ENCODE data around the gene IL12RB1. TPM values are rescaled to one million over a fixed set of nuclear protein-coding genes. Genes with fewer than 3 reads are reported as not detected.

The IL12RB1 gene
- total and polyA plus RNA-seq, 2 of the 13 experiments (the other 11 are each of a cell fraction or from before 2014, with no cell fraction given): 0.03 to 0.04 TPM

GRCh38 chr19:18128805-18129204 lies 42.1 kb upstream of the IL12RB1 start:
- Histone ChIP-seq H4K20me1 (ENCODE audit: insufficient read depth, low read length) (no peaks in the 10 kb centered on the region), H3K9me3 (ENCODE audit: low read length) (no peaks in the 10 kb centered on the region), H3K36me3 (replicated peaks in 1 of 2; ENCODE audit: control insufficient read depth in 1 of 2, insufficient read depth in 2 of 2, low read length in 2 of 2) (peaks cover 15 to 48% of the 10 kb centered on the region in 2 experiments; a peak in 4 of 5 replicates), H3K9ac (ENCODE audit: insufficient read depth, low read depth, low read length) (no peak overlapping the region), H2AFZ (ENCODE audit: low read length) (no peak overlapping the region), H3K27me3 (ENCODE audit: control insufficient read depth in 1 of 2, insufficient read depth in 2 of 2, low read length in 2 of 2) (no peaks in the 10 kb centered on the region), H3K79me2 (ENCODE audit: insufficient read depth, low read length) (no peaks in the 10 kb centered on the region), H3K27ac (ENCODE audit: extremely low read length, insufficient read depth, low read length) (no peak overlapping the region), H3K4me3 (replicated peaks in 1 of 3; ENCODE audit: insufficient read depth in 1 of 3, low read depth in 2 of 3, low read length in 3 of 3) (no peak overlapping the region), H3K4me2 (ENCODE audit: low read depth, low read length) (no peak overlapping the region), H3K4me1 (ENCODE audit: insufficient read depth, low read length) (no peaks in the 10 kb centered on the region)
- ChIA-PET POLR2A (no interaction called here), CTCF (ENCODE audit: low intra/inter-chr PET ratio, low total read pairs) (no interaction called here)
- 99% methylated on average over 12 of the region's 12 CpGs for WGBS (ENCODE audit: low lambda C conversion rate)
- FAIRE-seq (no peak), DNase-seq (ENCODE audit: low spot score) (no peak), ATAC-seq (no peak)
- no TSS peak for BruUV-seq (replicated peaks)
- TF ChIP-seq ZSCAN31 (CRISPR knock-in tag; IDR thresholded peaks at IDR 0.05; ENCODE audit: low read depth): no peak
- TF ChIP-seq, protein P1, sequence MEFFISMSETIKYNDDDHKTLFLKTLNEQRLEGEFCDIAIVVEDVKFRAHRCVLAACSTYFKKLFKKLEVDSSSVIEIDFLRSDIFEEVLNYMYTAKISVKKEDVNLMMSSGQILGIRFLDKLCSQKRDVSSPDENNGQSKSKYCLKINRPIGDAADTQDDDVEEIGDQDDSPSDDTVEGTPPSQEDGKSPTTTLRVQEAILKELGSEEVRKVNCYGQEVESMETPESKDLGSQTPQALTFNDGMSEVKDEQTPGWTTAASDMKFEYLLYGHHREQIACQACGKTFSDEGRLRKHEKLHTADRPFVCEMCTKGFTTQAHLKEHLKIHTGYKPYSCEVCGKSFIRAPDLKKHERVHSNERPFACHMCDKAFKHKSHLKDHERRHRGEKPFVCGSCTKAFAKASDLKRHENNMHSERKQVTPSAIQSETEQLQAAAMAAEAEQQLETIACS (CRISPR knock-in tag; IDR thresholded peaks at IDR 0.05): no peak
- no peak for TF ChIP-seq KDM5B (CRISPR knock-in tag; IDR thresholded peaks at IDR 0.05; ENCODE audit: borderline replicate concordance)
- peak; percentile 88 for TF ChIP-seq ZNF629 (CRISPR knock-in tag; conservative IDR thresholded peaks at IDR 0.05)
- 0 out of 2 replicates have a peak, but pooled peaks have one; percentile 35 for TF ChIP-seq CHD4 (IDR thresholded peaks at IDR 0.05; ENCODE audit: borderline replicate concordance, low read length)
- in situ Hi-C loops (cut with HindIII; ENCODE audit: extremely low pct_ligation_motif_present, low pct_unique_long_range_greater_than_20kb): no loop called here
- intact Hi-C loops (cut with micrococcal nuclease; ENCODE audit: unreplicated experiment): no loop called here

GRCh38 chr19:18128044-18128443 lies 41.3 kb upstream of the IL12RB1 start:
- ATAC-seq (no peak), DNase-seq (ENCODE audit: low spot score) (no peak), FAIRE-seq (no peak)
- no TSS peak for BruUV-seq (replicated peaks)
- H3K4me1 ChIP-seq (ENCODE audit: insufficient read depth, low read length): no peaks in the 10 kb centered on the region
- in situ Hi-C loops (cut with HindIII; ENCODE audit: extremely low pct_ligation_motif_present, low pct_unique_long_range_greater_than_20kb): no loop called here
- no CpG with 5 or more reads among the region's 3 CpGs for WGBS (ENCODE audit: low lambda C conversion rate)
- no peaks in the 10 kb centered on the region for H3K9me3 ChIP-seq (ENCODE audit: low read length)
- no peak overlapping the region for H2AFZ ChIP-seq (ENCODE audit: low read length)
- no peak overlapping the region for H3K27ac ChIP-seq (ENCODE audit: extremely low read length, insufficient read depth, low read length)
- peaks cover 15 to 55% of the 10 kb centered on the region in 2 experiments; a peak in 4 of 5 replicates for H3K36me3 ChIP-seq (replicated peaks in 1 of 2; ENCODE audit: control insufficient read depth in 1 of 2, insufficient read depth in 2 of 2, low read length in 2 of 2)
- POLR2A ChIA-PET: no interaction called here
- no peaks in the 10 kb centered on the region for H3K27me3 ChIP-seq (ENCODE audit: control insufficient read depth in 1 of 2, insufficient read depth in 2 of 2, low read length in 2 of 2)
- no peaks in the 10 kb centered on the region for H3K79me2 ChIP-seq (ENCODE audit: insufficient read depth, low read length)
- no peak overlapping the region for H3K4me2 ChIP-seq (ENCODE audit: low read depth, low read length)
- no peak overlapping the region for H3K9ac ChIP-seq (ENCODE audit: insufficient read depth, low read depth, low read length)
- H4K20me1 ChIP-seq (ENCODE audit: insufficient read depth, low read length): no peaks in the 10 kb centered on the region
- H3K4me3 ChIP-seq (replicated peaks in 1 of 3; ENCODE audit: insufficient read depth in 1 of 3, low read depth in 2 of 3, low read length in 3 of 3): no peak overlapping the region
- intact Hi-C loops (cut with micrococcal nuclease; ENCODE audit: unreplicated experiment): no loop called here
- CTCF ChIA-PET (ENCODE audit: low intra/inter-chr PET ratio, low total read pairs): no interaction called here
- TF ChIP-seq WIZ (CRISPR knock-in tag; IDR thresholded peaks at IDR 0.05) (no peak), PHF8 (CRISPR knock-in tag; IDR thresholded peaks at IDR 0.05) (no peak), ZNF136 (CRISPR knock-in tag; IDR thresholded peaks at IDR 0.05; ENCODE audit: low read depth) (no peak), IRF2 (CRISPR knock-in tag; IDR thresholded peaks at IDR 0.05) (no peak), ATF1 (CRISPR knock-in tag; IDR thresholded peaks at IDR 0.05) (no peak), HNRNPK (IDR thresholded peaks at IDR 0.05; ENCODE audit: low read depth, low read length, poor library complexity, severe bottlenecking) (no peak), HDAC2 (CRISPR knock-in tag; IDR thresholded peaks at IDR 0.05) (no peak), PREB (CRISPR knock-in tag; IDR thresholded peaks at IDR 0.05) (no peak), ATF6 (CRISPR knock-in tag; conservative IDR thresholded peaks at IDR 0.05) (no peak), ARNT (IDR thresholded peaks at IDR 0.05) (no peak), TBL1XR1 (IDR thresholded peaks at IDR 0.05; ENCODE audit: borderline replicate concordance, low read length, partially characterized antibody) (no peak), ZNF775 (CRISPR knock-in tag; IDR thresholded peaks at IDR 0.05; ENCODE audit: borderline replicate concordance) (no peak)
